H1 (cell line): ENCODE data around the gene MSS51. TPM values are rescaled to one million over a fixed set of nuclear protein-coding genes. Genes with fewer than 3 reads are reported as not detected.

ENCODE experiments used
- CTCF ChIA-PET: fragments of 300-600 bp; sonication (Branson Sonifier 250); formaldehyde crosslinking; loops from one replicate; lab custom pipeline; 2021; ENCODE audit not compliant: partially characterized antibody; lab: Charles Lee
- POLR2A ChIA-PET: fragments of 300-600 bp; sonication (Branson Sonifier 250); formaldehyde crosslinking; loops from one replicate; lab custom pipeline; 2021; ENCODE audit warnings: inconsistent platforms; ENCODE audit not compliant: partially characterized antibody; lab: Charles Lee
- DNase-seq, 2 experiments: peaks; one replicate each; pipeline versions ENCODE4 v3.0.0 to v3.0.0-alpha.2; 2010 to 2022; ENCODE audit warnings: low spot score in 2 of 2, low read depth in 1 of 2, mixed read lengths in 1 of 2
- FAIRE-seq: peaks from 2 replicates; lab custom pipeline; 2011; peaks lifted over from hg19 to GRCh38; lab: Jason Lieb, UNC
- H2AFZ ChIP-seq: 2 replicates; pipeline ENCODE4 v1.8.1; 2012; ENCODE audit warnings: low read length, inconsistent platforms
- H2AK5ac ChIP-seq: 2 replicates; pipeline ENCODE4 v1.6.1; 2013; ENCODE audit warnings: low read depth, low read length
- H2BK120ac ChIP-seq: replicated peaks from 2 replicates; pipeline ENCODE3; 2013; ENCODE audit warnings: low read depth, low read length, inconsistent platforms
- H2BK12ac ChIP-seq: 2 replicates; pipeline ENCODE4 v1.6.1; 2013; ENCODE audit warnings: low read depth, low read length
- H2BK15ac ChIP-seq: 2 replicates; pipeline ENCODE4 v1.6.1; 2013; ENCODE audit warnings: low read length
- H2BK20ac ChIP-seq: 2 replicates; pipeline ENCODE4 v1.6.1; 2013; ENCODE audit warnings: low read length
- H2BK5ac ChIP-seq: 2 replicates; pipeline ENCODE4 v1.6.1; 2013; ENCODE audit warnings: low read depth, low read length
- H3K14ac ChIP-seq: 2 replicates; pipeline ENCODE4 v1.6.1; 2013; ENCODE audit warnings: inconsistent platforms; ENCODE audit not compliant: insufficient read length
- H3K18ac ChIP-seq: 2 replicates; pipeline ENCODE4 v1.6.1; 2013; ENCODE audit warnings: low read length; ENCODE audit errors: extremely low read depth
- H3K23ac ChIP-seq: 2 replicates; pipeline ENCODE4 v1.6.1; 2013; ENCODE audit warnings: inconsistent platforms; ENCODE audit not compliant: insufficient read length
- H3K23me2 ChIP-seq: 2 replicates; pipeline ENCODE4 v1.6.1; 2013; ENCODE audit warnings: low read depth, low read length
- H3K27ac ChIP-seq: 2 replicates; pipeline ENCODE4 v1.6.1; 2011; ENCODE audit warnings: low read depth, low read length, inconsistent platforms
- H3K27me3 ChIP-seq, 4 experiments: replicated peaks in 1 of 4; 1 replicate in 1 of 4; 2 replicates in 3 of 4; pipeline versions ENCODE4 v1.6.1 to v1.8.1; 2011 to 2013; ENCODE audit warnings: low read length in 3 of 4, mild to moderate bottlenecking in 3 of 4, inconsistent platforms in 2 of 4, mixed read lengths in 2 of 4, moderate library complexity in 1 of 4; ENCODE audit not compliant: control insufficient read depth in 3 of 4, insufficient read depth in 3 of 4; ENCODE audit errors: extremely low read depth in 1 of 4
- H3K36me3 ChIP-seq, 4 experiments: 2 replicates each; pipeline versions ENCODE4 v1.6.1 to v1.8.1; 2011 to 2013; ENCODE audit warnings: mild to moderate bottlenecking in 4 of 4, low read length in 3 of 4, moderate library complexity in 2 of 4, control low read depth in 1 of 4, inconsistent platforms in 1 of 4; ENCODE audit not compliant: insufficient read depth in 4 of 4, control insufficient read depth in 2 of 4
- H3K4ac ChIP-seq: replicated peaks from 2 replicates; pipeline ENCODE3; 2013; ENCODE audit warnings: low read length, low read depth, mixed read lengths, inconsistent platforms; ENCODE audit not compliant: insufficient read length
- H3K4me1 ChIP-seq, 4 experiments: replicated peaks in 1 of 4; 1 replicate in 1 of 4; 2 replicates in 3 of 4; pipeline versions ENCODE4 v1.6.1 to v1.8.1; 2011 to 2013; ENCODE audit warnings: low read length in 3 of 4, inconsistent platforms in 2 of 4, mixed read lengths in 1 of 4; ENCODE audit not compliant: insufficient read depth in 4 of 4, control insufficient read depth in 3 of 4
- H3K4me2 ChIP-seq, 2 experiments: 2 replicates each; pipeline versions ENCODE4 v1.6.1 to v1.8.1; 2011 to 2013; ENCODE audit warnings: low read depth in 2 of 2, low read length in 2 of 2, control low read depth in 1 of 2, inconsistent platforms in 1 of 2, mild to moderate bottlenecking in 1 of 2; ENCODE audit not compliant: insufficient read depth in 1 of 2
- H3K4me3 ChIP-seq, 4 experiments: fragments of 200-600, 300-600 bp in 1 of 4; sonication (generic), shearing (Covaris generic), sonication (Bioruptor Twin) in 1 of 4; 2 replicates each; pipeline versions ENCODE4 v1.5.1 to v1.8.1; 2011 to 2016; ENCODE audit warnings: low read length in 4 of 4, low read depth in 3 of 4, control low read depth in 2 of 4, inconsistent platforms in 2 of 4, mild to moderate bottlenecking in 2 of 4, mixed read lengths in 1 of 4, moderate library complexity in 1 of 4; ENCODE audit not compliant: insufficient read depth in 2 of 4; ENCODE audit errors: extremely low read depth in 1 of 4
- H3K56ac ChIP-seq: replicated peaks from 2 replicates; pipeline ENCODE3; 2013; ENCODE audit warnings: low read depth, mild to moderate bottlenecking, mixed read lengths, low read length, inconsistent platforms; ENCODE audit not compliant: insufficient read length
- H3K79me1 ChIP-seq: 2 replicates; pipeline ENCODE4 v1.6.1; 2013; ENCODE audit warnings: low read depth, low read length, control low read depth
- H3K79me2 ChIP-seq, 2 experiments: 2 replicates each; pipeline versions ENCODE4 v1.6.1 to v1.8.1; 2012 to 2013; ENCODE audit warnings: low read length in 2 of 2, mild to moderate bottlenecking in 2 of 2, inconsistent platforms in 1 of 2; ENCODE audit not compliant: insufficient read depth in 2 of 2, control insufficient read depth in 1 of 2
- H3K9ac ChIP-seq, 4 experiments: replicated peaks in 1 of 4; 1 replicate in 1 of 4; 2 replicates in 3 of 4; pipeline versions ENCODE4 v1.6.1 to v1.8.1; 2011 to 2013; ENCODE audit warnings: low read depth in 3 of 4, low read length in 3 of 4, control low read depth in 2 of 4, mild to moderate bottlenecking in 2 of 4, moderate library complexity in 2 of 4, inconsistent platforms in 1 of 4; ENCODE audit errors: extremely low read depth in 1 of 4
- H3K9me3 ChIP-seq, 2 experiments: 2 replicates each; pipeline versions ENCODE4 v1.6.1 to v1.8.1; 2012 to 2013; ENCODE audit warnings: mild to moderate bottlenecking in 2 of 2, moderate library complexity in 2 of 2, control low read depth in 1 of 2, inconsistent platforms in 1 of 2, low read depth in 1 of 2, low read length in 1 of 2, mixed read lengths in 1 of 2; ENCODE audit not compliant: insufficient read depth in 2 of 2
- H4K20me1 ChIP-seq, 2 experiments: replicated peaks in 1 of 2; 2 replicates each; pipeline versions ENCODE3 to v1.8.1; 2011 to 2013; ENCODE audit warnings: inconsistent platforms in 2 of 2, low read length in 2 of 2, mild to moderate bottlenecking in 1 of 2; ENCODE audit not compliant: insufficient read depth in 2 of 2, control insufficient read depth in 1 of 2
- H4K5ac ChIP-seq: 2 replicates; pipeline ENCODE4 v1.6.1; 2013; ENCODE audit warnings: low read length, low read depth, mixed read lengths, inconsistent platforms; ENCODE audit not compliant: insufficient read length
- H4K8ac ChIP-seq: 2 replicates; pipeline ENCODE4 v1.8.0; 2013; ENCODE audit warnings: mild to moderate bottlenecking, moderate library complexity, low read length, inconsistent platforms; ENCODE audit not compliant: insufficient read depth; ENCODE audit errors: extremely low read depth
- H4K91ac ChIP-seq: replicated peaks from 2 replicates; pipeline ENCODE3; 2013; ENCODE audit warnings: low read length, mixed read lengths, inconsistent platforms; ENCODE audit not compliant: insufficient read length
- ASH2L ChIP-seq: fragments of 200-600, 300-600 bp; sonication (generic); IDR thresholded peaks from one replicate; pipeline ENCODE4 v1.7.1; 2017; ENCODE audit warnings: low read length
- WGBS, 2 experiments: shearing (Covaris generic) in 1 of 2; methylation state at CpG; one replicate each; pipeline versions ENCODE4 v1.1.6 to v1.1.7; 2013 to 2015; ENCODE audit warnings: low lambda C conversion rate in 2 of 2, mixed read lengths in 2 of 2, inconsistent platforms in 1 of 2, low coverage in 1 of 2, missing lambda C conversion rate in 1 of 2; ENCODE audit not compliant: insufficient replicate concordance in 2 of 2, insufficient coverage in 1 of 2, insufficient read length in 1 of 2; ENCODE audit errors: extremely low coverage in 1 of 2, missing lambda C conversion rate in 1 of 2; 5-methylcytosine and 5-hydroxymethylcytosine counted together
- polyA plus RNA-seq, 7 experiments: library from polyadenylated mRNA; depleted of rRNA in 3 of 7; stranded (reverse) in 5 of 7; unstranded in 2 of 7; fragments of >200 nt in 5 of 7; fragments of 200-250 nt in 2 of 7; gene quantifications; 1 replicate in 5 of 7; 2 replicates in 1 of 7; 4 replicates in 1 of 7; pipeline versions ENCODE4 v1.2.1 to v1.2.3, GENCODE V29; 2011 to 2013; ENCODE audit warnings: missing spikeins in 2 of 7, mixed read lengths in 2 of 7
- total RNA-seq: library from RNA; stranded (reverse); fragmentation: NEBNext Ultra II Directional; extraction: Animal tissue kit (Norgen Biotek cat#: 25700); gene quantifications from 2 replicates; pipeline ENCODE4 v1.2.1, GENCODE V29; 2021

The MSS51 gene
- total and polyA plus RNA-seq, 2 of the 8 experiments (the other 6 are each of a cell fraction or from before 2014, with no cell fraction given) = 1.5 to 1.7 TPM

- H3K14ac ChIP-seq = no peak overlapping the region
- no peaks in the 10 kb centered on the region for H3K23me2 ChIP-seq
- TF ChIP-seq ASH2L = no peak
- no peak overlapping the region for H2BK12ac ChIP-seq
- H3K27me3 ChIP-seq = no peaks in the 10 kb centered on the region
- no peak overlapping the region for H2BK20ac ChIP-seq
- no peak overlapping the region for H3K4ac ChIP-seq
- no peak overlapping the region for H2AK5ac ChIP-seq
- peaks cover 10 to 53% (median 30%) of the 10 kb centered on the region in 4 experiments for H3K36me3 ChIP-seq
- no peaks in the 10 kb centered on the region for H3K4me1 ChIP-seq
- H2BK120ac ChIP-seq = no peak overlapping the region
- no peaks in the 10 kb centered on the region for H3K79me1 ChIP-seq
- no peaks in the 10 kb centered on the region for H3K9me3 ChIP-seq
- no peak overlapping the region for H3K18ac ChIP-seq
- no peak overlapping the region for H3K56ac ChIP-seq
- H3K4me2 ChIP-seq = no peak overlapping the region
- H2BK15ac ChIP-seq = no peak overlapping the region
- no peak overlapping the region; the same call in 1 of the 2 replicates for H3K27ac ChIP-seq
- no peak overlapping the region for H2BK5ac ChIP-seq
- no peak for DNase-seq
- no peak overlapping the region for H3K4me3 ChIP-seq
- no peak overlapping the region for H3K23ac ChIP-seq
- no peak overlapping the region for H2AFZ ChIP-seq
- H4K8ac ChIP-seq = no peak overlapping the region
- FAIRE-seq = no peak
- H3K9ac ChIP-seq = no peak overlapping the region
- H4K20me1 ChIP-seq = no peaks in the 10 kb centered on the region
- no peaks in the 10 kb centered on the region for H3K79me2 ChIP-seq
- 80% methylated on average over 1 of the region's 1 CpG; no CpG with 5 or more reads in 1 of the 2 experiments for WGBS, 2 experiments
- POLR2A ChIA-PET = interaction anchor here (0.7 kb wide), 2 partner anchors 42 to 274 kb away, joined by 3 to 4 read pairs; no protein-coding TSS in a partner anchor
- CTCF ChIA-PET = interaction anchor here (1.1 to 2.0 kb wide), 3 partner anchors 116 to 264 kb away, joined by 3 to 5 read pairs (median 3); no protein-coding TSS in a partner anchor
- H4K91ac ChIP-seq = no peak overlapping the region
- H4K5ac ChIP-seq = no peak overlapping the region
These were observed 54.2 kb downstream of the MSS51 start for GRCh38 chr10:73379064-73379748.
